Measurements from ENCODE around the gene LUC7L3. TPM values are rescaled to one million over a fixed set of nuclear protein-coding genes. Genes with fewer than 3 reads are reported as not detected.

LUC7L3 gene
- total and polyA plus RNA-seq, 4 experiments from 2014 or later, result 21.9 to 291 (median 167) TPM

Small RNA genes lying within 50 kb of the gene (microRNA-seq; reads per million reads assigned to microRNA genes)
- gene MIR8059 (ENCODE audit: borderline microRNAs expressed, borderline number of aligned reads, borderline replicate concordance), result not detected

Other genes starting within 250 kb of the LUC7L3 start
- 10 to 100 TPM; 81.1 to 86.0 TPM for gene RSAD1, start 240.7 kb upstream of the LUC7L3 start, total RNA-seq
- gene RSAD1, start 240.7 kb upstream of the LUC7L3 start, polyA plus RNA-seq, result 10 to 100 TPM; 58.3 to 72.8 TPM
- 1 to 10 TPM; 5.3 to 6.8 TPM for gene MYCBPAP, start 211.2 kb upstream of the LUC7L3 start, total RNA-seq
- gene MYCBPAP, start 211.2 kb upstream of the LUC7L3 start, polyA plus RNA-seq, result under 1 TPM in 1 of 2 donors, not detected in 1; 0.24 TPM
- gene EPN3, start 186.9 kb upstream of the LUC7L3 start, total RNA-seq, result not detected
- not detected for gene EPN3, start 186.9 kb upstream of the LUC7L3 start, polyA plus RNA-seq
- gene SPATA20, start 172.4 kb upstream of the LUC7L3 start, total RNA-seq, result 10 to 100 TPM; 13.3 to 14.1 TPM
- 1 to 10 TPM; 5.4 to 7.3 TPM for gene SPATA20, start 172.4 kb upstream of the LUC7L3 start, polyA plus RNA-seq
- not detected for gene CACNA1G, start 158.9 kb upstream of the LUC7L3 start, total RNA-seq
- not detected for gene CACNA1G, start 158.9 kb upstream of the LUC7L3 start, polyA plus RNA-seq
- gene ABCC3, start 84.7 kb upstream of the LUC7L3 start, total RNA-seq, result 1 to 10 TPM in 1 of 2 experiments, under 1 TPM in 1; 0.86 to 1.6 TPM
- not detected for gene ABCC3, start 84.7 kb upstream of the LUC7L3 start, polyA plus RNA-seq
- gene ANKRD40, start 11.7 kb upstream of the LUC7L3 start, total RNA-seq, result 10 to 100 TPM; 34.2 to 39.3 TPM
- 1 to 10 TPM; 2.1 to 8.1 TPM for gene ANKRD40, start 11.7 kb upstream of the LUC7L3 start, polyA plus RNA-seq
- not detected for gene ANKRD40CL, start 47.9 kb downstream of the LUC7L3 start, total RNA-seq
- not detected for gene ANKRD40CL, start 47.9 kb downstream of the LUC7L3 start, polyA plus RNA-seq
- not detected for gene WFIKKN2, start 116.0 kb downstream of the LUC7L3 start, total RNA-seq
- not detected for gene WFIKKN2, start 116.0 kb downstream of the LUC7L3 start, polyA plus RNA-seq
- gene TOB1, start 146.8 kb downstream of the LUC7L3 start, total RNA-seq, result 100 to 1,000 TPM in 1 of 2 experiments, 10 to 100 TPM in 1; 93.7 to 104 TPM
- gene TOB1, start 146.8 kb downstream of the LUC7L3 start, polyA plus RNA-seq, result 100 to 1,000 TPM in 1 of 2 donors, 10 to 100 TPM in 1; 74.3 to 102 TPM

All from CD4-positive, alpha-beta memory T cell (primary cell).